Upper lobe of right lung (tissue), 1 donor: ENCODE measurements around the gene CLEC16A. TPM values are rescaled to one million over a fixed set of nuclear protein-coding genes. Genes with fewer than 3 reads are reported as not detected.
A peak's percentile ranks its signal among the peaks of the same experiment; 100 is the strongest.

Experiments
- ATAC-seq: fragments of 200-7000 bp; cut with Tn5 transposase; one replicate; pipeline ENCODE4 v1.9.1; 2020; ENCODE audit warnings: mild to moderate bottlenecking, moderate library complexity
- DNase-seq: peaks from one replicate; pipeline ENCODE4 v3.0.0-alpha.2; 2020
- H3K27ac ChIP-seq: fragments of 200-600 bp; one replicate; pipeline ENCODE4 v1.8.0; 2022
- H3K27me3 ChIP-seq: fragments of 200-600 bp; one replicate; pipeline ENCODE4 v1.8.0; 2022; ENCODE audit warnings: mild to moderate bottlenecking
- H3K36me3 ChIP-seq: fragments of 200-600 bp; one replicate; pipeline ENCODE4 v1.8.0; 2022
- H3K4me1 ChIP-seq: fragments of 200-600 bp; one replicate; pipeline ENCODE4 v1.8.0; 2022
- H3K4me3 ChIP-seq: fragments of 200-600 bp; one replicate; pipeline ENCODE4 v1.8.0; 2022; ENCODE audit warnings: mild to moderate bottlenecking
- H3K9me3 ChIP-seq: fragments of 200-600 bp; one replicate; pipeline ENCODE4 v1.8.0; 2022
- CTCF ChIP-seq: fragments of 200-600 bp; IDR thresholded peaks from one replicate; pipeline ENCODE4 v1.8.0; 2022; ENCODE audit warnings: antibody characterized with exemption
- intact Hi-C: fragments of 100-400 bp; cut with DNase I; formaldehyde crosslinking; loops from one replicate; pipeline ENCODE4 v1.11.0; 2022
- total RNA-seq: library from RNA; stranded (reverse); fragmentation: NEBNext Ultra II Directional; extraction: Animal tissue kit (Norgen Biotek cat#: 25700); gene quantifications from one replicate; pipeline ENCODE4 v1.2.1, GENCODE V29; 2021
- donor health status: DM: no; HTN: yes; CAD: no; lungs with severe emphysema.

Gene CLEC16A
- total RNA-seq, 1 donor from 2014 or later, result 36.9 TPM

- DNase-seq, result no peak
- no peak overlapping the region for H3K4me3 ChIP-seq
- intact Hi-C loops, result no loop called here
- no peak for TF ChIP-seq CTCF
- ATAC-seq, result no peak
- H3K9me3 ChIP-seq, result no peaks in the 10 kb centered on the region
- H3K27ac ChIP-seq, result no peak overlapping the region
- H3K36me3 ChIP-seq, result peaks cover 25% of the 10 kb centered on the region
- peaks cover 60% of the 10 kb centered on the region for H3K4me1 ChIP-seq
- no peaks in the 10 kb centered on the region for H3K27me3 ChIP-seq
These were observed 9.0 kb upstream of the CLEC16A start for GRCh38 chr16:10935226-10935915.

- Histone ChIP-seq H3K9me3 (no peaks in the 10 kb centered on the region), H3K4me3 (no peak overlapping the region), H3K27ac (peak overlapping the region; percentile 58), H3K36me3 (peaks cover 21% of the 10 kb centered on the region), H3K4me1 (peaks cover 64% of the 10 kb centered on the region), H3K27me3 (no peaks in the 10 kb centered on the region)
- intact Hi-C loops, result no loop called here
- ATAC-seq (no peak), DNase-seq (peak; percentile 48)
- no peak for TF ChIP-seq CTCF
These were observed 7.9 kb upstream of the CLEC16A start for GRCh38 chr16:10936272-10936984.

GRCh38 chr16:10937068-10937859, 7.1 kb upstream of the CLEC16A start:
- intact Hi-C loops, result no loop called here
- H3K27me3 ChIP-seq, result no peaks in the 10 kb centered on the region
- H3K9me3 ChIP-seq, result no peaks in the 10 kb centered on the region
- peak overlapping the region; percentile 32 for H3K4me3 ChIP-seq
- TF ChIP-seq CTCF, result no peak
- peaks cover 64% of the 10 kb centered on the region for H3K4me1 ChIP-seq
- ATAC-seq, result peak; percentile 1
- peaks cover 15% of the 10 kb centered on the region for H3K36me3 ChIP-seq
- peak overlapping the region; percentile 58 for H3K27ac ChIP-seq
- DNase-seq, result peak; percentile 64

GRCh38 chr16:10938321-10938720, 6.0 kb upstream of the CLEC16A start:
- intact Hi-C loops, result no loop called here
- Histone ChIP-seq H3K4me3 (peak overlapping the region; percentile 14), H3K4me1 (peaks cover 72% of the 10 kb centered on the region), H3K36me3 (peaks cover 10% of the 10 kb centered on the region), H3K27me3 (no peaks in the 10 kb centered on the region), H3K27ac (peak overlapping the region; percentile 58), H3K9me3 (no peaks in the 10 kb centered on the region)
- no peak for ATAC-seq
- TF ChIP-seq CTCF, result no peak
- peak; percentile 40 for DNase-seq

GRCh38 chr16:10938796-10939648, 5.3 kb upstream of the CLEC16A start:
- no peaks in the 10 kb centered on the region for H3K9me3 ChIP-seq
- ATAC-seq, result no peak
- TF ChIP-seq CTCF, result no peak
- H3K27ac ChIP-seq, result peak overlapping the region; percentile 58
- H3K4me3 ChIP-seq, result peak overlapping the region; percentile 14
- H3K27me3 ChIP-seq, result no peaks in the 10 kb centered on the region
- peaks cover 3% of the 10 kb centered on the region for H3K36me3 ChIP-seq
- peak; percentile 18 for DNase-seq
- peaks cover 74% of the 10 kb centered on the region for H3K4me1 ChIP-seq
- intact Hi-C loops, result no loop called here
